ENCODE results near the gene C2orf49. TPM values are rescaled to one million over a fixed set of nuclear protein-coding genes. Genes with fewer than 3 reads are reported as not detected.

Gene C2orf49
- total and polyA plus RNA-seq, 2 experiments from 2014 or later = 16.9 to 19.6 TPM

DNA sequence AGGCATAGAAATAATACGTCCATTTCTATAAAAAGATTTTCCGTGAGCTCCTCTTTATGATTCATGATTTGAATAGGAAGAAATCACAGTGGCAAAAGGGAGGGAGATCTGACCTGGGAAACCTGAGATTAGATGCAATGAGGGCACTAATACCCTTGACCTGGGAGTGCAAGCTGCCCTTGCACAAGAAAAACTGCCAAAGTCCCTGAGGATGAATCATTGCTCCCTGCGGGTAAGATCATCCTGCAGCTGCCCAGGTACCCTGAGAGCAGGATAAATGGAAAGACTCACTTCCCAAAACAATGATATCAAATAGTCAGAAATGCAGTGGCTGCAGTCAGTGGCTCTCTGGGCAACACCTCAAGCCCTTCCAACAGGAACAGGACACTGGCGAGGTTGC, 49.9 kb downstream of the C2orf49 start:
- Histone ChIP-seq H3K36me3 (replicated peaks; ENCODE audit: insufficient read depth, low read depth) (no peaks in the 10 kb centered on the region), H3K9me3 (ENCODE audit: low read depth) (no peaks in the 10 kb centered on the region), H4K20me1 (ENCODE audit: insufficient read depth, poor library complexity, severe bottlenecking) (no peaks in the 10 kb centered on the region), H3K79me2 (peaks cover 6% of the 10 kb centered on the region), H2AFZ (no peak overlapping the region), H3K27ac (no peak overlapping the region), H3K4me1 (ENCODE audit: insufficient read depth) (peaks cover 6% of the 10 kb centered on the region), H3K4me2 (no peak overlapping the region), H3K4me3 (no peak overlapping the region), H3K27me3 (no peaks in the 10 kb centered on the region), H3K9me2 (replicated peaks; ENCODE audit: insufficient read depth) (no peaks in the 10 kb centered on the region)
- DNase-seq (ENCODE audit: low spot score) = no peak
- TF ChIP-seq EZH2 (IDR thresholded peaks at IDR 0.05; ENCODE audit: borderline replicate concordance) = no peak
- 94% methylated on average over 4 of the region's 4 CpGs for WGBS (ENCODE audit: low lambda C conversion rate, missing lambda C conversion rate)

DNA sequence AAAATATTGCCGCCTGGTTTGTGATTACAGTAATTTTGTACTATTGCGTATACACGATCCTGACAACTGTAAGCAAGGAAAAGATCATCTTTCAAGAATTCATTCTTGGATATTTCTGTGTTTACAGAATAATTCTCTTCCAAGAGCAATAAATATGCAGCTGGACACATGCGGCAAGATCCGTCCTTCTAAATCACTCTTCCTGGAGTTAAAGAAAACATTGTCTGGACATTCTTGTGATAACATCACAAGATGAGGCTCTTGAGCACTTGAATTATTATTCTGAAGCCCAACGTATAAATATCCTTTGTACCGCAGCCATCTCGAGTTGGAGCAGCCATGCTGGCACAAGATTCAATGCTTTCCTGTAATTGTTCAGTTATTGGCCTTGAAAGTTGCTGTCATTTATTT, 51.6 kb downstream of the C2orf49 start:
- no peaks in the 10 kb centered on the region for H3K9me2 ChIP-seq (replicated peaks; ENCODE audit: insufficient read depth)
- TF ChIP-seq, protein P1, sequence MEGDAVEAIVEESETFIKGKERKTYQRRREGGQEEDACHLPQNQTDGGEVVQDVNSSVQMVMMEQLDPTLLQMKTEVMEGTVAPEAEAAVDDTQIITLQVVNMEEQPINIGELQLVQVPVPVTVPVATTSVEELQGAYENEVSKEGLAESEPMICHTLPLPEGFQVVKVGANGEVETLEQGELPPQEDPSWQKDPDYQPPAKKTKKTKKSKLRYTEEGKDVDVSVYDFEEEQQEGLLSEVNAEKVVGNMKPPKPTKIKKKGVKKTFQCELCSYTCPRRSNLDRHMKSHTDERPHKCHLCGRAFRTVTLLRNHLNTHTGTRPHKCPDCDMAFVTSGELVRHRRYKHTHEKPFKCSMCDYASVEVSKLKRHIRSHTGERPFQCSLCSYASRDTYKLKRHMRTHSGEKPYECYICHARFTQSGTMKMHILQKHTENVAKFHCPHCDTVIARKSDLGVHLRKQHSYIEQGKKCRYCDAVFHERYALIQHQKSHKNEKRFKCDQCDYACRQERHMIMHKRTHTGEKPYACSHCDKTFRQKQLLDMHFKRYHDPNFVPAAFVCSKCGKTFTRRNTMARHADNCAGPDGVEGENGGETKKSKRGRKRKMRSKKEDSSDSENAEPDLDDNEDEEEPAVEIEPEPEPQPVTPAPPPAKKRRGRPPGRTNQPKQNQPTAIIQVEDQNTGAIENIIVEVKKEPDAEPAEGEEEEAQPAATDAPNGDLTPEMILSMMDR (IDR thresholded peaks at IDR 0.05; ENCODE audit: poor library complexity) = no peak
- TF ChIP-seq EZH2phosphoT487 (IDR thresholded peaks at IDR 0.05; ENCODE audit: low read depth, severe bottlenecking, unreplicated experiment) (no peak), EZH2 (IDR thresholded peaks at IDR 0.05; ENCODE audit: borderline replicate concordance) (no peak)
- H3K27ac ChIP-seq = peak overlapping the region; percentile 51
- H2AFZ ChIP-seq = no peak overlapping the region
- H3K4me2 ChIP-seq = peak overlapping the region; percentile 1
- no peaks in the 10 kb centered on the region for H4K20me1 ChIP-seq (ENCODE audit: insufficient read depth, poor library complexity, severe bottlenecking)
- H3K4me1 ChIP-seq (ENCODE audit: insufficient read depth) = peaks cover 6% of the 10 kb centered on the region
- no peaks in the 10 kb centered on the region for H3K9me3 ChIP-seq (ENCODE audit: low read depth)
- no peak overlapping the region for H3K4me3 ChIP-seq
- peaks cover 14% of the 10 kb centered on the region for H3K79me2 ChIP-seq
- H3K36me3 ChIP-seq (replicated peaks; ENCODE audit: insufficient read depth, low read depth) = no peaks in the 10 kb centered on the region
- H3K27me3 ChIP-seq = no peaks in the 10 kb centered on the region
- 53% methylated on average over 8 of the region's 8 CpGs for WGBS (ENCODE audit: low lambda C conversion rate, missing lambda C conversion rate)
- no peak for DNase-seq (ENCODE audit: low spot score)

DNA sequence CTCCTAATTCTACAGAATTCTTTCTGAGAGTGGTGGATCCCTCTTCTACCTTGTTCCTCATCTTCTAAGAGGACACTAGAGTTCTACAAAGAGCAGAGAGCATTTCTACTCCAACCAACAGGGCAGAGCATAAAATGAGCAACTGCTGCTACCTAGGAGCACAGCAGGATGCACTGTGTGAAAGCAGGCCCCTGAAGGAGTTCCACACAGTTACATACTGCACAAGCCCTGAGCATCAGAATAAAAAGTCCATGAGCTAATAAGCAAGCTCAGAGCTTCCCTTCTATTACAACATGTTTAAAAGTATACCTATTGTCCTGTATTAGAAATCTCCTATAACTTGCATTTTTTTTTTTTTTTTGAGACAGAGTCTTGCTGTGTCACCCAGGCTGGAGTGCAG, 53.1 kb downstream of the C2orf49 start:
- peaks cover 2% of the 10 kb centered on the region for H3K4me1 ChIP-seq (ENCODE audit: insufficient read depth)
- H4K20me1 ChIP-seq (ENCODE audit: insufficient read depth, poor library complexity, severe bottlenecking) = no peaks in the 10 kb centered on the region
- H3K27me3 ChIP-seq = no peaks in the 10 kb centered on the region
- H3K4me3 ChIP-seq = no peak overlapping the region
- TF ChIP-seq EZH2phosphoT487 (IDR thresholded peaks at IDR 0.05; ENCODE audit: low read depth, severe bottlenecking, unreplicated experiment) = no peak
- no peak for TF ChIP-seq EZH2 (IDR thresholded peaks at IDR 0.05; ENCODE audit: borderline replicate concordance)
- TF ChIP-seq, protein P1 (IDR thresholded peaks at IDR 0.05; ENCODE audit: poor library complexity) = no peak
- H3K27ac ChIP-seq = peak overlapping the region; percentile 21
- H3K79me2 ChIP-seq = peaks cover 19% of the 10 kb centered on the region
- no peak for DNase-seq (ENCODE audit: low spot score)
- H2AFZ ChIP-seq = no peak overlapping the region
- H3K4me2 ChIP-seq = no peak overlapping the region
- no peaks in the 10 kb centered on the region for H3K36me3 ChIP-seq (replicated peaks; ENCODE audit: insufficient read depth, low read depth)
- H3K9me3 ChIP-seq (ENCODE audit: low read depth) = no peaks in the 10 kb centered on the region
- no peaks in the 10 kb centered on the region for H3K9me2 ChIP-seq (replicated peaks; ENCODE audit: insufficient read depth)

DNA sequence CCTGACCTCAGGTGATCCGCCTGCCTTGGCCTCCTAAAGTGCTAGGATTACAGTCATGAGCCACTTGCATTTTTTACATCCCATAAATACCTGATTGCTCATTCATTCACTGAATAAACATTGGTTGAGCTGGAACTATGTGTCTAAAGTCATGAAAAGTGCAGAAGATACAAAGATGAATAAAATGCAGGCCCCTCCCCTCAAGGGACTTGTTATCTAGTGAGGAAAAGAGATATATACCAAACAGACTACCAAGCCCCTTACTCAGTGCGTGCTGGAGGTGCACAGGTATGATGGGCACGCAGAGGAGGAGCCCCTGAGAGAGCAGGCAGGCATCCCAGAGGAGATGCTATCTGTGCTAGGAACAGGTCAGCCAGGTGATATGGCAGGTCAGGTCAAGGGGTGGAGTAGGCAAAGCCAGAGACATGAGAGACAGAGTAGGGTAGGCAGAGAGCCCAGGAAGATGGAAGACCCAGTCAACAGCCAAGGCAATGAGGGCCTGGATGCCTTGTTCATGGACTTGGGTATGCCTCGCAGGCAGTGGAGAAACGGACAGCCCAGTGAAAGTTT, 53.8 kb downstream of the C2orf49 start:
- no peak for DNase-seq (ENCODE audit: low spot score)
- Histone ChIP-seq H3K4me3 (no peak overlapping the region), H2AFZ (no peak overlapping the region), H3K36me3 (replicated peaks; ENCODE audit: insufficient read depth, low read depth) (no peaks in the 10 kb centered on the region), H3K27ac (peak overlapping the region; percentile 21), H3K9me2 (replicated peaks; ENCODE audit: insufficient read depth) (no peaks in the 10 kb centered on the region), H3K4me2 (no peak overlapping the region), H3K79me2 (peaks cover 22% of the 10 kb centered on the region), H4K20me1 (ENCODE audit: insufficient read depth, poor library complexity, severe bottlenecking) (no peaks in the 10 kb centered on the region), H3K9me3 (ENCODE audit: low read depth) (no peaks in the 10 kb centered on the region), H3K4me1 (ENCODE audit: insufficient read depth) (no peaks in the 10 kb centered on the region), H3K27me3 (no peaks in the 10 kb centered on the region)
- WGBS (ENCODE audit: low lambda C conversion rate, missing lambda C conversion rate) = 84% methylated on average over 5 of the region's 5 CpGs
- TF ChIP-seq, protein P1 (IDR thresholded peaks at IDR 0.05; ENCODE audit: poor library complexity) = no peak
- TF ChIP-seq EZH2 (IDR thresholded peaks at IDR 0.05; ENCODE audit: borderline replicate concordance) (no peak), EZH2phosphoT487 (IDR thresholded peaks at IDR 0.05; ENCODE audit: low read depth, severe bottlenecking, unreplicated experiment) (no peak)

All from hepatocyte (in vitro differentiated cells).